TTC549 (cell line): ENCODE data around the gene DAP.
"Not testable (repeated sequence)": the region's sequence is repeated elsewhere in the genome, so short reads cannot be mapped to it uniquely, and the experiment has no call there.

Experiments
- FAIRE-seq: peaks from 2 replicates; lab custom pipeline; 2012; peaks lifted over from hg19 to GRCh38; lab: Jason Lieb, UNC

The DAP gene, protein sequence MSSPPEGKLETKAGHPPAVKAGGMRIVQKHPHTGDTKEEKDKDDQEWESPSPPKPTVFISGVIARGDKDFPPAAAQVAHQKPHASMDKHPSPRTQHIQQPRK

DNA sequence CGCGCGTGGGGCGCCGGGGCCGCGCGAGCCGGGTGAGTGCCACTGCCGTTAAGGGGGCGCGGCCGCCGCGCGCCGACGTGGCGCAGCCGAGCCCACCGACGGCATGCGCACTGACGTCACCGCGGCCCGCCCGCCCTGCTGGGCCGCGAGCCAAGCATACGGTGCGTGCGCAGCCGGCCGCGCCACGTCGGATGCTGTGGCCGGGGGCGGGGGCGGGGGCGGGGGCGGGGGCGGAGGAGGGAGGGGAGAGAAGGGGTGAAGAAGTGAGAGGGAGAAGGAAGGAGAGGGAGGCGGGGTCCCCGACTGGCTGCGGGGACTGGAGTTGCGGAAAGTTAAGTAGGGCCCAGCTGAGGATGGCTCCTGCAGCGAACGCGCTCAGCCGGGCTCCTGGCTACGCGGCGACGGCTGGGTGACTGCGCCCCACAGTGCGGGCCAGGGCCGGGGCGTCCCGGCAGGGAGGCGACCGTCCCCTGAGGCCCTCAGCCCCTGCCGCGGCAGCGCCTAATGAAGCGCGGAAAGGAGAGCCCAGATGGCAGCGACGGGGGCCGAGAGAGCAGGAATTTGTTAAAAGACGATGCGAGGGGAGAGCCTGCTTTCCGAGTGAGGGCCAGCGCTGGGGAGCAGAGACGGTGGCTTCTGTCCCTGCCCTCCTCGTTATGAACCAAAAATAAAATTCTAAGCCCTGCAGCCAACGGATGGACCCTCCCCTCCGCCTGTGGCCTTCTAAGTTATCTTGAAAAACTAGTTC is at the start of gene DAP:
TSS of gene DAP (minus strand) at position 50 of the 748 bp plus-strand sequence. CDS start 166 bp downstream, outside the sequence.
- no peak for FAIRE-seq

DNA sequence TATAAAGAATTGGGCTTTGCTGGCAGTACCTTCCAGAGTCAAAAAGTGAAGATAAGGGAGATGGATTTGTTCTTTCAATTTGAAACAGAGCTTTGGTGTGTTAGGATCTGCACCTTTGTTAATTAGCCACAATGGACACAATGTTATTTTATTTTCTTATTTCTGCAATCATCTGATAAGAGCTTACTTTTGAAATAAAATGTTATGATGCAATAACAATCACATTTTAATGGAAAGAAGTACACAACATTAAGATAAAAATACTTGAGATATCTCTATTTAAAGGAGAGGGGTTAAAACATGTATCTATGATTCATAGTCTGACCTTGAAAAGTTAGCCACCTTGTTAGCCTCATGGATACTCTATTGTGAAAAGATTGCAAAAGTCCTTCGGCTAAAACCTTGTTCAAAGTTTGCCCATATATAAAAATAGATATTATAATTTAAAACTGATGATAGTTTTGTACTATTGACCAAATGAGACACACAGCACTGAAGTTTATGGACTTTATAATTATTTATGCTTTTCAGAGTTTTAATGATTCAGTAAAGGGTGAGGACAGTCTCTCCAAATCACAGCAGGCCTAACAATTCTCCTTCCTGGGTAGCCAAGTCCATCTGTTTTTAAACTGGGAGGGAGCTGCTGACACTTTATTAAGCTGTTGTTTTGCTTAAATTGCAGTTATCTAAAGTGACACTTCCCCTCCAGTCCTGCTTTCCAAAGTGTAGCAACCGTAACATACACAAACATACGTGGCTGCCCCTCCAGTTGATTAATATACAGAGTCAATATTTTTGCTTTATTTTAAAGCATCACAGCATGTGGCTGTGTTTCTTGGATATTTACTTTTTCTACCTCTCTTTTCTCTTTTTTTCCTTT is 47.6 kb upstream of the DAP start:
- FAIRE-seq = no peak

DNA sequence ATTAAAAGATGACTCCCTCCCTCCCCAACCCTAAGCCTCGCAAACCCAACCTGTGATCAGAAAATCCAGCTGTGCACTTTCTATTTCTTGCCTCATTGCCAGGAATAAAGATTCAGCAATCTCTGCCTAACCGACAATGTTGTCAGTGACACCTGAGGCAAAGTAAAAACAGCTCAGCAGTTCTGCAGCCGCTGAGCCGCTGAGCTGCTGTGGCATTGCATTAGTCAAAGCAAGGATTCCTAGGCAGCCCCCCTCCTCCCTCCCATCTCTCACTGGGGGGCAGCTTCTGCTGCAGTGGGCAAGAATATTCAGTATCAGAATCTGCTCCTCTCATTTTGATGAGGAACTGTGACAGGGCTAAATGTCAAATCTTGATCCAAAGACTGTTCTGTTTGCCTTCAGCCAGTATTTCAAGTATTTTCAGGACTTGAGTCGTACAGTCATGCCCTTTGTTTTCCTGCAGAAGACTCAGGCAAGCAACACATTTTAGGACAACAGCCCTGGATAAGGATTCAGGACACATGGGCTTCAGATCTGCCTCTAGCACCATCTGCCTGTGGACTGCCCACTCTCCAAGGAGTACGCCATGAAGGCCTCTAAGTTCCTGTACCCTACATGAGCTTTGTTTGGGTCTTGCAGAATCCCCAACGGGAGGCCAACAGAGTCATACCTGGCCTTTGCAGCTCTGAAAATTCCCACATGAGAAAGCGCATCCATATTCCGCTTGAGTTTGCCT is 41.1 kb upstream of the DAP start:
- no peak for FAIRE-seq

DNA sequence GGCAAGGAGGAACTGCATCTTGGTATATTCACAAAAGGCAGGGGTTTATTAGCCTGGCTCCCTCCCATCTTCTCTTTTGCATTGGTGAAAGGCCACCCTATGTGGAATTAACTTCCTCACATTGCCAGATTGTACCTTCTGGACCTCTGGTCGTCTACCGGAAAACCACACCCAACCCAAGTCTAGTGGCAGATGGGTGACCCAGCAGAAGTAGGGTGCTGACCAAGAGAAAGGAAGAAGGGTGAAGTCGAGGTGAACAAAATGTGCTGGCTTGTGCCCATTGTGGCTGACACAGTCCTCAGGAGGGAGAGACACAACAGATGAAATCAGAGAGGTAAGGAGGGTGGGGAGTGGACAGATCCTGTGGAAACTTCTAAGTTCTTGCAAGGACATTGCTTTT is 39.8 kb upstream of the DAP start:
- no peak for FAIRE-seq

DNA sequence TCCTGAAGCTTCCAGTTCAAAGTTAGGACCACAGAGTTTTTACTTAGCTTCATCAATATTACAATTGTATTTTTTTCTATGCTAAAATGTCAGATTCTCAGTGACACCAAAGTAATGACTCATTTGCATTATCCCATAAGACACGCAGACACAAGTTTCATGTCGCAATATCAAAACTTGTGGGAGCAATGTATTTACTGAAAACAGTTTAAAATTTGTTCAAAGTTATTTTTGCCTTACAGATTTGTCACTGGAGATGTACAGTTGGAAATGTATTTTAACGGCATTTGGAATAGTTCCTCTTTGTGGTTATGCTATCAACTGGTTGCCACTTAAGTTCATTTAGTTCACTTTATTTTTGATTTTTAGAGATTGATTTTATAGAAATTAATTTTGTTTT is 36.2 kb upstream of the DAP start:
- no peak for FAIRE-seq

DNA sequence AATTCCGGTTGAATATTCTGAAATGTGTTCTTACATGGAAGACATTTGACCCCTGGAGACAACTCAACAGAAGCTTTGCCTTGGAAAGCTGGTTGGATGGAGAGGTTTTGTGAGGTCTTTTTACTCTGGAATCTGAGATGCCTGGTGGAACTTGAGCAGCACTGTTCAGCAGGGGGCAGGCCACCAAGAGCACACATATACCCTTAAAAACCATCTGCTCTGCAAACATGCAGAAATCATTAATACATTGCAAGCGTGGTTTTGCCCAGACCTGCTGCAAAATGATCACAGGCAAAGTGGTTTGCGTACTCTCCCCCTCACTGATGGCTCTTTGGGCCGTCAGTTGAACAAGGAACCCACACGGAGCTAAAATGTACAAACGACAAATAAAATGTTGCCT is 32.8 kb upstream of the DAP start:
- FAIRE-seq = no peak

DNA sequence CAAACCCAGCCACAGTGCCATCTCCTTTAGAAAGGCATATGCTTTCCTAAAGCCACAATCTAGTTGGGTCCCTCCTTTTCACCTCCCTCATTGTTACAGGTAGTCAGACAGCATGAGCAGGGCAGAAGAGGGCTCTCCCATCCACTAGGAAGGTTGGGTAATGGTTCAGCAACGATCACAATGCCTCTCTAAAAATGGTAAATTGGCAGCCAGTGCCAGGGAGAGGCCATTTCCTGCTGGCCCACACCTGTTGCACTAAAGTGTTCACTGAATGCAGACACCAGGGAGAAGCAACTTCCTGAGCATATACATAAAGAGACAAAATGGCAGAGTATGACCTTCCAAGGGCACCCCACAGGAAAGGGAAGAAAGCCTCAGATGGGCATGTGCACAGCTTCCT is 31.3 kb upstream of the DAP start:
- FAIRE-seq = no peak

DNA sequence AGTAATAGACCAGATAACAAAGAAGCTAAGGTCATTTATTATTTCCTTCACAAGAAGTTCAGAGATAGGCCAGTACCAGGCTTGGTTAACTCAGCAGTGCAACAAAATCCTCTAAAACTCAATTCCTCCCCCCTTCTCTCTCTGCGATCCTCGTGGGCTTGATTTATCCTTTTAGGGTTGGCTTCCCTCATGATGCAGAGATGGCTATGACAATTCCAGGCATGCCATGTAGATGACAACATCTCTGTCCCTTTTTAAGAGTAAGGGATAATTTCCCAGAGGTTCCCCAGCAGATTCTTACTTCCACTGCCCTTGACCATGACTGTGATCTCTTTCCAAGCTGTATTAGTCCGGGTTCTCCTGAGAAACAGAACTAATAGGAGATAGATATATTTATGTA is 28.7 kb upstream of the DAP start:
- FAIRE-seq = no peak

DNA sequence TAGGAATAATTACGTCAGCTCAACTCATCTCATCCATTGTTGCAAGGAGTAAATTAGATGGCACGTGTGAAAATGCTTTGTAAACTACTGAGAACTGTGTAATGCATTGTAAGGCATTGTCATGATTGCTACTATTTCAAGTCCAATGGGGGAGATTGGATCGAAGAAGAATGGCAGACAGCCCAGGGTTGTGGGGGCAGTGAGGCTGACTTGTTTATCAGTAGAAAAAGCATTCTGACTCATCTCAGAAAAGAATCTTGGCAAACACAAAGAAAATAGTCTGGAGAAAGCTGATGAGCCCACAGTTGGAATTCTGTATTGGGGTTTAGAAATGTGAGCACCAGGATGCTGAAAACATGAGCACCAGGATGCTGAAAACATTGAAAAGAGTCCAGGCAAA is 28.0 kb upstream of the DAP start:
- FAIRE-seq = no peak

DNA sequence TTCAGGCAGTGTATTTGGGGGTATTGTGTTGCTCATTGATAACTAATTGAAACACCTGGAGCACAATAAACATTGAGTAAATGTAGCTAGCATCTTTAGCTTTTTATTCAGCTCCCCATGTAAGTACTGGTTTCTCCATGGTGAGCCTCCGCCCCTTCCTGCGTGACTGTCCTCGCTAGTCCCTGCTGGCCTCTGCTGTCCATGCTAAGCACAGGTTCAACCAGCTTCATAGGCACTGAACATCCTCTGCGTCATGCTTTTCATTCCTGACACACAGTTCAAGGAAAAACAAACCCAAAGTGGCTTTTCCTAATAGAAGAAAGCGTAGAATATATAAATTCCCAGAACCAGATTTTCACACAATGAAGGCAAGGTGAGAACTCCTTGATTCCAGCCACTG is 27.3 kb upstream of the DAP start:
- no peak for FAIRE-seq

DNA sequence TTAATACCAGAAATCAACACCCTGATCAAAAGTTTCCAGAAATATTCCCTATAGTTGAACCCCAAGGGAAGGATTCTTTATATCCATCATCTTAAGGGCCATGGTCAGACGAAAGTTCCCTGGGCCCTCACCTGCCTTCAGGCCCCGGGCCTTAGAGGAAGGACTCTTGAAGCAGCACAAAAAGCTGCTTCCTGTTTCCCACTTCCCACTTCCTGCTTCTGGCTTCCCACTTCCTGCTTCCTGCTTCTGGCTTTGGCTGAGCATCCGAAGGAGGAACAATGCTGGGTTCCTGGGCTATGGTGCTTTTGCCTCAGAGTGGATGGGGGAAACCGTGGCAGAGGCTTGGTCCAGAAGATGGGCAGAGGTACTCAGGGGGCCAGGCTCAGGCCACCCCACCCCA is 25.8 kb upstream of the DAP start:
- no peak for FAIRE-seq

DNA sequence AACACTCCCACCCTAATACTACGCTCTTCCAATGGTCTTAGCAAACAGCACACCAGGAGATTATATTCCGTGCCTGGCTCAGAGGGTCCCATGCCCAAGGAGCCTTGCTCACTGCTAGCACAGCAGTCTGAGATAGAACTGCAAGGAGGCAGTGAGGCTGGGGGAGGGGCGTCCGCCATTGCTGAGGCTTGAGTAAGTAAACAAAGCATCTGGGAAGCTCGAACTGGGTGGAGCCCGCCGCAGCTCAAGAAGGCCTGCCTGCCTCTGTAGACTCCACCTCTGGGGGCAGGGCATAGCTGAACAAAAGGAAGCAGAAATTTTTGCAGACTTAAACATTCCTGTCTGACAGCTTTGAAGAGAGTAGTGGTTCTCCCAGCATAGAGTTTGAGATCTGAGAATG is 19.2 kb upstream of the DAP start:
- not testable (repeated sequence) for FAIRE-seq

DNA sequence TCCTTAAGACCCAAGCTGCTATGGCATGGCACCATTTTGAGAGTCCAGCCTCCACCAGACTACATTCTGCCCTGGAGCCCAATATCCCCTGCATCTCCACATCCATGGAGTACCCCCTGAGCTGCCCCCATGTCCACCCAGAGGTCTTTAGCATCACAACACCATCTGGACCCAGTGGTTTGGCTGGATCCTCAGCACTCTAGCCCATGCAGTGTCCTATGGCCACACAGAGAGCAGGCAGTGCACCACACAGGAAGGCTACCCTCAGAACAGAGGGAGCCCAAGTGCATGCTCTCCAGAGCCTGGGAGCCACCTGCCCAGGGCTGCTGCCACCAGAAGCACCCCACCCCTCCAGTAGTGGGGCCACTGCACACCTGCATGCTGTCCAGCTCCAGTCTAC is 18.6 kb upstream of the DAP start:
- no peak for FAIRE-seq

DNA sequence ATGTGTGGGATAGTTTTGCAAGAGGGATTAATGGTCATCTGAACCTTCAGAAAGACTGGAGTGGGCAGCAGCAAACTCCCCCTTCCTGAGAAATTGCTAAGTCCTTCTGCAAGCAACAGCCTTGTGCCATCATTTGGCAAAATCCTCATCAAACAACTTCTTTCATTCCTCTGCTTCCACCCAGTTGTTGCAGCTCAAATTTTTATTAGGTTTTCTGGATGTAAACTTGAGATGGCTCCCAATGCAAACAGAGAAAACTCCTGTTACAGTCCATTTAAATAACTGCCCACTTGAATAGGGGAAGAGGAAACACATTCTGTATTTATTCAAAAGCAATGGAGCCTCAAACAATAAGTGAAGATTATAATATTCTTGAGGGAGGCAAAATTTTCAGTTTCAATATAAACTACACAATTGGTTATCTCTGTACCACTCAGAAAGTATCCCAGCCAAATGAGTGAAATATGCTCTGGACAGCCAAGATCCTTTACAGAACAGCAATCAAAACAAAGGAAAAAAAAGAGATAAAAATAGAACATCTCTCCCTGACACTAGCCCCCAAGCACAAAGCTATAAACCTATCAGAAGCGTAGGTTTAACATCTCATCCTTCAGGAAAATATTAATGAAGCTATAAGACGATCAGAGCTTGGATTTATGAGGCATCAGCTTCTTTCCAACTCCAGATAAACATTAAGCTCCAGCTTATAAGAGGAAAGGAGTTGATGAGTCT is 17.3 kb upstream of the DAP start:
- no peak for FAIRE-seq

DNA sequence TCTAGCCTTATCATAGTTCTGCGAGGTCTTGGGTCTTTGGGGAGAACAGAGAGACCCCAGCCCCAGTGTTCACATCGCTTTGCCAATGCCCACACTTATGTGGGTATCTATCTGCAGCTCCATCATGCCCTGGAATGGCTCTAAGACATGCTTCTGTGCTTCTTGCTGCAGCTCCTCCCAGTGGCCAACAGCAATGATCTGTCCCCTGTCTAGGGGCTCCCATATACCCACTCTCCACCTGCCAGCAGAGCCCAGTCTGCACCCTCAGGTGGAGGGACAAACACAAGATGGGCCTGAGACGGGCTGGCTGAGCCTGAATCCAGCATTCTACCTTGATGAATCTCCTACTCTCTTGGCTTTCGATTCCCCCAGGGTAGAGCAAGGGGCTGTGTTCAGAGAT is 14.6 kb upstream of the DAP start:
- no peak for FAIRE-seq

DNA sequence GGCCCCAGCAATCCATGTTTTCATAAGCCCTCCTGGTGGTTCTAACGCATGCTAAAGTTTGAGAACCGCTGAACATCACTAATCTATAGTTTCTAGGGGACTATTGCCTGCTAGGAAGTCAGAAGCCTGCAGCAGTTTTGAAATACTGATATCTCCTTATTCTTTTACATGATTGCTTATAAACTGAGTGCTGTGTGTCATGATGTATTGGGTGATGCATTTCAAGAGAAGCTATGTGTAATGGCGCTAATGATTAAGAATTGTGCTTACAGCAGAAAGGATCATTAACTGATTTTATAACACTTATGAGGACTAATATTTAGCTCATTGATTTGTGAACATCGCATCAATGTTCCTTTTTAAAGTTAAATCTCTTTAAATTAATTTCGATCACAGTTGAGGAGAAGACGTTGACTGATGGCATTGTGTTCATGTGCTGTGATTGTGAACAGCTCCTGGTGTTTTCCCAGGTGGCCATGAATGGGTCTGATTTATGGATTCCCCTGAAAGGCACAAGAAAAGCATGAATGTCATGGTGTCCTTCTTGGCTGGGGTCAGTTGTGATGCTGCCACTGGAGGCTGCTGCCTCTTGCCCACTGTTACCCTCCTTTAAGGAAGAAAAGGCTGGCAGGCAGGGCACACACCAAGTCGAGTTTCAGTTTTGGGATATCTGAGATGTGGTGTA is 12.0 kb upstream of the DAP start:
- no peak for FAIRE-seq

DNA sequence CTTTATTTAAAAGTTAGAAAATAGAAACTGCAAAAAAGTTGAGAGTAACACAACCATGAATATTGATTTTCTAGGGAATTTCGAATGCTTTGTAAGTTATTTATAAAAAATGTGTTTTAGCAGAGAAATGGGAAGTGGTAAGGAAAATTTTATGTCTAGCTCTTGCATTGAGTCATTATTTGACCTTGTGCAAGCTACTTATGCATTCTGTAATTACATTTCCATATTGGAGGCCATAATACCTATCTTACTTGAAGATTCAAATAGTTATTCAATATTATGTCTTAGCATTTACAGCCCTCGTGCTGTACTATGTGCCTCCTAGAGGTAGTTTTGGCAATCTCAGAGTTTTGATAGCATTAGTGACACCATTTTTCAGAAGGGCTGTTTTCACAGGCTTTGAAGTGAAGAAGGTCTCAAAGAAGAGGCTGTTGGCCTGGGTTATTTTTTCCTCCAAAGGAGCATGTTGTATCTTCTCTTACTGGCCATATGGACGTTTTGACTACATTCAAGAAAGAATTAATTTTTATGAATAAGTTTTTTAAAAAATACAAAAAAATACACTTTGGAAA is 7.4 kb upstream of the DAP start:
- FAIRE-seq = no peak

DNA sequence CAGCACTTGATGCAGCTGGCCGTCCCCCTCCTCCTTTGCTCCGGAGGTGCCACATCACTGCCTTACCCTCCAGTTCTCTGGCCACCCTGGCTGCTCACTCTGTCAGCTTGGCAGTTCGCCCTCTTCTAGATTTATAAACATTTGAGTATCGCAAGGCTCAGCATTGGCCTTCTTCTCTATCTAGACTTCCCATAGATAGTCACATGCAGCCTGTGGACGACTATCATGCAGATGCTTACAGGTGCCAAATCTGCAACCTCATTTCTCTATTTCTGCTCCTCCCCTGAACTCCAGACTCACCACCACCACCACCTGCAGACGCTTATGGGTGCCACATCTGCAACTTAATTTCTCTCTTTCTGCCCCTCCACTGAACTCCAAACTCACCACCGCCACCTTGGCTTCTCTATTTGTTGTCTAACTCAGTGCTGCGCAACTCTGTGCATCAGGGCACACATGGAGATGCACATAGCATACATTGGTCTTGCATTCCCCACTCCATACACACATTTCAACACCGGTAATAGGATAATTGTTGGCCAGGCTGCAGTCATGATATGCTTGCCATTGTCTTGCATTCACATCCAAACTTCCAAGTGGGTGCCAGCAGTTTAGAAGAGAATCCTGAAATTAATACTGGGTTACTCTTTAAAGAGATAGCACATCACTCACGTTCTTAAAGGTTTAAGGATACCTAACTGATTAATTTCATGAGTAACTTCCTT is 1.9 kb upstream of the DAP start:
- FAIRE-seq = no peak

DNA sequence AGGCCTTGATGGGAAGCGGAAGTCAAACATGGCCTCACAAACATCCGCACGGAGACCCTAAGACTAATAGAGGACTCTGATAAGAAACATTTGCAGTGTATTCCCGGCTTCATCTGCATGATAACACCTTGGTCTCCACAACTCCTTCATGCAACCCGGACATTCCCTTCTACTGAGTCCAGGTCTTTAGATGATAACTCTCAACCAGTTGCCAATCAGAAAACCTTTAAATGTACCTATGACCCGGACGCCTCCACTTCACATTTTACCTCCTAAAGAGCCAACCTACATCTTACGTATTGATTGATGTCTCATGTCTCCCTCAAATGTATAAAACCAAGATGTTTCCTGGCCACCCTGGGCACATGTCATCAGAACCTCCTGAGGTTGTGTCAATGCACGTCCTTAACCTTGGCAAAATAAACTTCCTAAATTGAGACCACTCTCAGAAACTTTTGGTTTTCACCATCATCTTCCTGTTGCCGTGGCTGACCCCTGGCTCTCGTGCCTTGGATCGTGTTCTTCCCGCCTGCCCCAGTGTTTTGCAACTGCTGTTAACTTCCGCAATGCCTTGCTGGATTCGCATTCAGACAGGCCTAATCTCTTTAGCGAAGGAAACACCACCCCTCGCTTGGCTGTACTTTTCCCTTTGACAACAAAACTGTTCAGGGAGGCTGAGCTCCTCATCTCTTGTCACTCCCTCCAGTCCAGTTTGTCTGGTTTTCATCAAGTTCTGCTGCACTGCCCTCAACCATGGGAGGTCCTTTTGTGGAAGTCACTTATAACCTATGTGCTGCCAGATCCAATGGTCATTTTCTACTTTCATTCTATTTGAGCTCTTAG is 1.1 kb upstream of the DAP start:
- FAIRE-seq = no peak

DNA sequence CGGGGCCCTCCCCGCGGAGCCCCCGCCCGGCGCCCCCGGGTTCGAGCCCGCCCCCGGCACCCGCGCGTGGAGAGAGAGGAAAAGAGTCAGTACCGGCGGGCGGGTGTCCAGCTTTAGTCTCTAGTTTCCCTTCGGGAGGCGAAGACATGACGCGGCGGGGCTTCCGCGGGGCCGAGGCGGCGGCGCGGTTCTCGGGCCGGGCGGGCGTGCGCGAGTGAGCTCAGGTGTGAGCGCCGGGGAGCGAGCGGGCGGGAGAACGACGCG is 181 bp downstream of the DAP start:
- FAIRE-seq = no peak
